K562 (cell line): ENCODE data around the gene SPINK5. TPM values are rescaled to one million over a fixed set of nuclear protein-coding genes. Genes with fewer than 3 reads are reported as not detected.

Experiments
- ATAC-seq: fragments of 200-7000 bp; cut with Tn5 transposase; 3 replicates; pipeline ENCODE4 v1.9.1; 2020; ENCODE audit warnings: moderate library complexity
- BruUV-seq: library from RNA; stranded (reverse); fragments of 400-500 nt; replicated peaks from 2 replicates; lab custom pipeline; 2021; lab: Mats Ljungman, UMichigan
- CTCF ChIA-PET: fragments of 300-600 bp; formaldehyde crosslinking; extraction: SDS; loops from one replicate; lab custom pipeline; 2021; ENCODE audit warnings: low intra/inter-chr PET ratio; lab: Yijun Ruan, JAX
- POLR2A ChIA-PET: fragments of 300-600, 350-650 bp; sonication (Branson Sonifier 250); formaldehyde crosslinking; extraction: SDS; loops from one replicate; lab custom pipeline; 2021; ENCODE audit warnings: antibody characterized with exemption, inconsistent platforms; lab: Yijun Ruan, JAX
- DNase-seq, 4 experiments: peaks; one replicate each; pipeline versions ENCODE4 v3.0.0 to v3.0.0-alpha.2; 2011 to 2018; ENCODE audit warnings: low spot score in 3 of 4, mixed read lengths in 3 of 4; ENCODE audit errors: extremely low read depth in 1 of 4
- FAIRE-seq: peaks from 2 replicates; lab custom pipeline; 2011; peaks lifted over from hg19 to GRCh38; lab: Jason Lieb, UNC
- H2AFZ ChIP-seq: 2 replicates; pipeline ENCODE4 v1.6.0; 2011; ENCODE audit warnings: low read depth, low read length, control low read depth, inconsistent platforms
- H3K27ac ChIP-seq: fragments of 200-600 bp; 3 replicates; pipeline ENCODE4 v1.8.0; 2011; ENCODE audit warnings: low read depth, mild to moderate bottlenecking, control low read depth, inconsistent platforms, low read length, moderate library complexity, mixed read lengths; ENCODE audit errors: extremely low read depth
- H3K27me3 ChIP-seq, 2 experiments: fragments of 300-600 bp in 1 of 2; 2 replicates in 1 of 2; 3 replicates in 1 of 2; pipeline versions ENCODE4 v1.6.0 to v1.8.0; 2011; ENCODE audit warnings: inconsistent platforms in 2 of 2, low read length in 2 of 2, mild to moderate bottlenecking in 1 of 2, mixed read lengths in 1 of 2, moderate library complexity in 1 of 2; ENCODE audit not compliant: control insufficient read depth in 2 of 2, insufficient read depth in 2 of 2
- H3K36me3 ChIP-seq: fragments of 300-600 bp; 3 replicates; pipeline ENCODE4 v1.8.0; 2011; ENCODE audit warnings: mild to moderate bottlenecking, low read length, inconsistent platforms; ENCODE audit not compliant: control insufficient read depth, insufficient read depth
- H3K4me1 ChIP-seq, 2 experiments: fragments of 200-600 bp in 1 of 2; replicated peaks in 1 of 2; 2 replicates in 1 of 2; 3 replicates in 1 of 2; pipeline versions ENCODE4 v1.5.1 to v1.8.0; 2011; ENCODE audit warnings: inconsistent platforms in 2 of 2, low read length in 2 of 2, mild to moderate bottlenecking in 1 of 2, mixed read lengths in 1 of 2, moderate library complexity in 1 of 2; ENCODE audit not compliant: control insufficient read depth in 2 of 2, insufficient read depth in 2 of 2
- H3K4me2 ChIP-seq: 2 replicates; pipeline ENCODE4 v1.6.1; 2011; ENCODE audit warnings: low read length, control low read depth, inconsistent platforms, mixed read lengths; ENCODE audit not compliant: insufficient read depth
- H3K4me3 ChIP-seq: fragments of 200-600 bp; sonication (generic), shearing (Covaris generic); 2 replicates; pipeline ENCODE4 v1.5.1; 2016; ENCODE audit warnings: control low read depth, inconsistent platforms
- H3K79me2 ChIP-seq: fragments of 200-600 bp; 3 replicates; pipeline ENCODE4 v1.8.0; 2011; ENCODE audit warnings: low read length, inconsistent platforms; ENCODE audit not compliant: control insufficient read depth, insufficient read depth
- H3K9ac ChIP-seq, 2 experiments: 2 replicates each; pipeline versions ENCODE4 v1.6.0 to v1.6.1; 2011; ENCODE audit warnings: low read depth in 2 of 2, low read length in 2 of 2, control low read depth in 1 of 2, inconsistent platforms in 1 of 2, mild to moderate bottlenecking in 1 of 2, mixed read lengths in 1 of 2; ENCODE audit not compliant: insufficient read depth in 1 of 2
- H3K9me1 ChIP-seq: one replicate; pipeline ENCODE4 v1.6.0; 2011; ENCODE audit warnings: inconsistent platforms, mild to moderate bottlenecking, low read length, moderate library complexity; ENCODE audit not compliant: control insufficient read depth, insufficient read depth
- H3K9me3 ChIP-seq: replicated peaks from 2 replicates; pipeline ENCODE4 v1.5.1; 2011; ENCODE audit warnings: low read depth, low read length, inconsistent platforms; ENCODE audit not compliant: control insufficient read depth, insufficient read depth
- H4K20me1 ChIP-seq: replicated peaks from 2 replicates; pipeline ENCODE4 v1.6.1; 2011; ENCODE audit warnings: low read length, inconsistent platforms, mixed read lengths; ENCODE audit not compliant: control insufficient read depth, insufficient read depth
- EWSR1 ChIP-seq: fragments of 450-650 bp; IDR thresholded peaks from 2 replicates; pipeline ENCODE4 v1.6.1; 2018; ENCODE audit warnings: borderline replicate concordance, mild to moderate bottlenecking, low read depth, moderate library complexity; ENCODE audit not compliant: partially characterized antibody
- FOSL1 ChIP-seq: fragments of 200-800 bp; sonication (Bioruptor generic); conservative IDR thresholded peaks from 2 replicates; pipeline ENCODE4 v1.6.1; 2016; ENCODE audit warnings: missing genetic modification characterization, missing compliant biosample characterization
- WGBS: fragments of 100-300 bp; shearing (Covaris generic); methylation state at CpG from one replicate; pipeline ENCODE4 v1.1.6; 2016; ENCODE audit warnings: low coverage, mixed read lengths; ENCODE audit not compliant: insufficient coverage; ENCODE audit errors: missing lambda C conversion rate; 5-methylcytosine and 5-hydroxymethylcytosine counted together
- in situ Hi-C: fragments of 300-500 bp; cut with MboI; formaldehyde crosslinking; loops from 4 replicates; pipeline ENCODE4 v1.15.0; 2018; ENCODE audit warnings: inconsistent platforms, mixed read lengths
- intact Hi-C: fragments of 100-400 bp; cut with micrococcal nuclease; formaldehyde crosslinking; loops from 2 replicates; pipeline ENCODE4 v1.14.2; 2022
- polyA plus RNA-seq, 8 experiments: library from polyadenylated mRNA; depleted of rRNA in 4 of 8; stranded (reverse) in 5 of 8; unstranded in 3 of 8; fragments of >200 nt; fragmentation: Nextera tagmentation in 2 of 8; fragmentation: Illumina TruSeq in 1 of 8; extraction: Ambion mirVana in 2 of 8; extraction: Trizol in 1 of 8; gene quantifications; 2 replicates each; pipeline versions ENCODE4 v1.2.1 to v1.2.3, GENCODE V29; 2011 to 2014; ENCODE audit warnings: inconsistent platforms in 1 of 8, missing spikeins in 1 of 8
- total RNA-seq, 7 experiments: library from RNA; depleted of rRNA in 6 of 7; stranded (reverse); fragments of >200 nt in 6 of 7; fragmentation: Illumina TruSeq in 2 of 7; extraction: Trizol in 2 of 7; gene quantifications; 2 replicates each; pipeline versions ENCODE4 v1.2.1 to v1.2.3, GENCODE V29; 2011 to 2021; ENCODE audit warnings: low replicate concordance in 1 of 7
- TF ChIP-seq, protein P1 (sequence below): sonication (generic); formaldehyde crosslinking; IDR thresholded peaks from 2 replicates; pipeline ENCODE4 v1.8.0; 2023; ENCODE audit warnings: missing genetic modification reagents, mild to moderate bottlenecking, borderline replicate concordance

SPINK5 gene
- total and polyA plus RNA-seq, 9 of the 15 experiments (the other 6 are each of a cell fraction or from before 2014, with no cell fraction given) = 0.07 to 0.68 (median 0.16) TPM; not detected in 1

DNA sequence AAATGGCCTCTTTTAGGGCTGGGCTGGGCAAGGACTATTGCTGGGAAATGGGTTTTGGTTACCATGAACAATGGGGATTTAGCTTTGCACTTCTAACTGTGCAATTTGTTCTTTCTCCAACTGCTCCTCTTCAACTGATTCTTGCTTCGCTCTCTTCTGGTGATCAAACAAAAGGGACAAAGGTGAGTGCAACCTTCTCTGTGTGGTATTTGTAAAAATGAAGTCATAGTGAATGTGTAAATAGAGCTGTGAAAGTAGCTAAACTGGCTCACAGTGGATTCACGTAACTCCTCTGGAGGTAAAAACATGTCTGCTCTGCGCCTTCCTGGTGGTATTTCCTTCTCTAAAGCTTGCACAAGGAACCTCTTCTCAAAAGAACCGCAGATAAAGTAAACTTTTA, 83.6 kb downstream of the SPINK5 start:
- FAIRE-seq (no peak), ATAC-seq (no peak), DNase-seq (no peak)
- H3K27ac ChIP-seq = no peak overlapping the region
- H3K79me2 ChIP-seq = no peaks in the 10 kb centered on the region
- in situ Hi-C loops = no loop called here
- no peak overlapping the region for H3K4me2 ChIP-seq
- no peak for TF ChIP-seq FOSL1 (tag)
- TF ChIP-seq EWSR1 = no peak
- TF ChIP-seq, protein P1, sequence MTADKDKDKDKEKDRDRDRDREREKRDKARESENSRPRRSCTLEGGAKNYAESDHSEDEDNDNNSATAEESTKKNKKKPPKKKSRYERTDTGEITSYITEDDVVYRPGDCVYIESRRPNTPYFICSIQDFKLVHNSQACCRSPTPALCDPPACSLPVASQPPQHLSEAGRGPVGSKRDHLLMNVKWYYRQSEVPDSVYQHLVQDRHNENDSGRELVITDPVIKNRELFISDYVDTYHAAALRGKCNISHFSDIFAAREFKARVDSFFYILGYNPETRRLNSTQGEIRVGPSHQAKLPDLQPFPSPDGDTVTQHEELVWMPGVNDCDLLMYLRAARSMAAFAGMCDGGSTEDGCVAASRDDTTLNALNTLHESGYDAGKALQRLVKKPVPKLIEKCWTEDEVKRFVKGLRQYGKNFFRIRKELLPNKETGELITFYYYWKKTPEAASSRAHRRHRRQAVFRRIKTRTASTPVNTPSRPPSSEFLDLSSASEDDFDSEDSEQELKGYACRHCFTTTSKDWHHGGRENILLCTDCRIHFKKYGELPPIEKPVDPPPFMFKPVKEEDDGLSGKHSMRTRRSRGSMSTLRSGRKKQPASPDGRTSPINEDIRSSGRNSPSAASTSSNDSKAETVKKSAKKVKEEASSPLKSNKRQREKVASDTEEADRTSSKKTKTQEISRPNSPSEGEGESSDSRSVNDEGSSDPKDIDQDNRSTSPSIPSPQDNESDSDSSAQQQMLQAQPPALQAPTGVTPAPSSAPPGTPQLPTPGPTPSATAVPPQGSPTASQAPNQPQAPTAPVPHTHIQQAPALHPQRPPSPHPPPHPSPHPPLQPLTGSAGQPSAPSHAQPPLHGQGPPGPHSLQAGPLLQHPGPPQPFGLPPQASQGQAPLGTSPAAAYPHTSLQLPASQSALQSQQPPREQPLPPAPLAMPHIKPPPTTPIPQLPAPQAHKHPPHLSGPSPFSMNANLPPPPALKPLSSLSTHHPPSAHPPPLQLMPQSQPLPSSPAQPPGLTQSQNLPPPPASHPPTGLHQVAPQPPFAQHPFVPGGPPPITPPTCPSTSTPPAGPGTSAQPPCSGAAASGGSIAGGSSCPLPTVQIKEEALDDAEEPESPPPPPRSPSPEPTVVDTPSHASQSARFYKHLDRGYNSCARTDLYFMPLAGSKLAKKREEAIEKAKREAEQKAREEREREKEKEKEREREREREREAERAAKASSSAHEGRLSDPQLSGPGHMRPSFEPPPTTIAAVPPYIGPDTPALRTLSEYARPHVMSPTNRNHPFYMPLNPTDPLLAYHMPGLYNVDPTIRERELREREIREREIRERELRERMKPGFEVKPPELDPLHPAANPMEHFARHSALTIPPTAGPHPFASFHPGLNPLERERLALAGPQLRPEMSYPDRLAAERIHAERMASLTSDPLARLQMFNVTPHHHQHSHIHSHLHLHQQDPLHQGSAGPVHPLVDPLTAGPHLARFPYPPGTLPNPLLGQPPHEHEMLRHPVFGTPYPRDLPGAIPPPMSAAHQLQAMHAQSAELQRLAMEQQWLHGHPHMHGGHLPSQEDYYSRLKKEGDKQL (CRISPR knock-in tag) = no peak
- no peak overlapping the region for H2AFZ ChIP-seq
- H3K9me1 ChIP-seq = no peaks in the 10 kb centered on the region
- no peaks in the 10 kb centered on the region for H3K4me1 ChIP-seq
- 13% methylated on average over 4 of the region's 4 CpGs for WGBS
- intact Hi-C loops = no loop called here
- H3K9ac ChIP-seq = no peak overlapping the region
- no TSS peak for BruUV-seq
- H3K9me3 ChIP-seq = no peaks in the 10 kb centered on the region; the same call in 1 of the 2 replicates
- CTCF ChIA-PET = no interaction called here
- H4K20me1 ChIP-seq = no peaks in the 10 kb centered on the region
- POLR2A ChIA-PET = no interaction called here
- no peaks in the 10 kb centered on the region for H3K36me3 ChIP-seq
- no peak overlapping the region for H3K4me3 ChIP-seq
- H3K27me3 ChIP-seq = no peaks in the 10 kb centered on the region
